Measurements from ENCODE around the gene TNS3. TPM values are rescaled to one million over a fixed set of nuclear protein-coding genes. Genes with fewer than 3 reads are reported as not detected.

TNS3 gene
- total RNA-seq, 1 experiment from 2014 or later, result 135 TPM

DNA sequence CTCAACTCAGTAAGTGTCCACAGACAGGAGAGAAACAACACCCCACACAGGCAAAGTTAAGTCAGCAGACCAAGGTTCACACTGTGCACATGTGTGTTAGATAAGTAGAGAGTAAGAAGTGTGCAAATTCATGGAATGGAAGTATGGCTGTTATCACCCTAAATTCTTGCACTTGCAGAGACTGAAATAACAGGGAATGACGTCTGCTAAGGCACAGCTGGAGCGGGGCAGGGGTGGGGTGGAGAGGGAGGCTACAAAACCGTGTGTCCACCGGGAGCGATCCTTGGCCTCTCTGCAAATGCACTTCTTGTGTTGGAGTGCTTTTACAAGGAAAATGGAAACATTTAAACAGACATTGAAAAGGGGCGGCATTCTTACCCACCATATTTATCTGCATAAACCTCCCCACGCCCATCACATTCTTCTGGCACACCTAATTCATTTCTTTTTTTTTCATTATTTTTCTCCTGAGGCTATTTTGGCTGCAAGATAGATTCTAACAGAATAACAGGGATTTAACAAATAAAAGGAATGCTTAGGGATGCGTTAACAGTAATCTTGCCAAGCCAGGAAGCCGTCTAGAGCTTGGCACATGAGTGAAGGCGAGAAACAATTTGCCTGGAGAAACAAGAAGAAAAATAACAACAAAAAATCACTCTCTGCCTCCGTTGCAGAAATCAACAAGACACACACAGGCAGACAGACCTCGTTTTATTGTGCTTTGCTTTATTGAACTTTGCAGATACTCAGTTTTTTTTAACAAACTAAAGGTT is 30.1 kb downstream of the TNS3 start:
- TF ChIP-seq, protein P1, sequence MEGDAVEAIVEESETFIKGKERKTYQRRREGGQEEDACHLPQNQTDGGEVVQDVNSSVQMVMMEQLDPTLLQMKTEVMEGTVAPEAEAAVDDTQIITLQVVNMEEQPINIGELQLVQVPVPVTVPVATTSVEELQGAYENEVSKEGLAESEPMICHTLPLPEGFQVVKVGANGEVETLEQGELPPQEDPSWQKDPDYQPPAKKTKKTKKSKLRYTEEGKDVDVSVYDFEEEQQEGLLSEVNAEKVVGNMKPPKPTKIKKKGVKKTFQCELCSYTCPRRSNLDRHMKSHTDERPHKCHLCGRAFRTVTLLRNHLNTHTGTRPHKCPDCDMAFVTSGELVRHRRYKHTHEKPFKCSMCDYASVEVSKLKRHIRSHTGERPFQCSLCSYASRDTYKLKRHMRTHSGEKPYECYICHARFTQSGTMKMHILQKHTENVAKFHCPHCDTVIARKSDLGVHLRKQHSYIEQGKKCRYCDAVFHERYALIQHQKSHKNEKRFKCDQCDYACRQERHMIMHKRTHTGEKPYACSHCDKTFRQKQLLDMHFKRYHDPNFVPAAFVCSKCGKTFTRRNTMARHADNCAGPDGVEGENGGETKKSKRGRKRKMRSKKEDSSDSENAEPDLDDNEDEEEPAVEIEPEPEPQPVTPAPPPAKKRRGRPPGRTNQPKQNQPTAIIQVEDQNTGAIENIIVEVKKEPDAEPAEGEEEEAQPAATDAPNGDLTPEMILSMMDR (IDR thresholded peaks at IDR 0.05; ENCODE audit: unreplicated experiment), result no peak
- no peaks in the 10 kb centered on the region for H3K9me3 Mint-ChIP-seq (ENCODE audit: low read depth, unreplicated experiment)
- intact Hi-C loops (cut with micrococcal nuclease; ENCODE audit: unreplicated experiment), result no loop called here
- H3K36me3 Mint-ChIP-seq (ENCODE audit: insufficient read depth, unreplicated experiment), result peaks cover 6% of the 10 kb centered on the region
- CTCF ChIA-PET, result no interaction called here
- H3K4me1 Mint-ChIP-seq (ENCODE audit: low read depth, unreplicated experiment), result peaks cover 42% of the 10 kb centered on the region
- no peak overlapping the region for H3K27ac Mint-ChIP-seq (ENCODE audit: unreplicated experiment)
- no peaks in the 10 kb centered on the region for H3K27me3 Mint-ChIP-seq (ENCODE audit: unreplicated experiment)
- no TSS peak for BruUV-seq (replicated peaks)
- no peak for DNase-seq
- no peak overlapping the region for H3K4me3 Mint-ChIP-seq (ENCODE audit: low read depth, unreplicated experiment)

DNA sequence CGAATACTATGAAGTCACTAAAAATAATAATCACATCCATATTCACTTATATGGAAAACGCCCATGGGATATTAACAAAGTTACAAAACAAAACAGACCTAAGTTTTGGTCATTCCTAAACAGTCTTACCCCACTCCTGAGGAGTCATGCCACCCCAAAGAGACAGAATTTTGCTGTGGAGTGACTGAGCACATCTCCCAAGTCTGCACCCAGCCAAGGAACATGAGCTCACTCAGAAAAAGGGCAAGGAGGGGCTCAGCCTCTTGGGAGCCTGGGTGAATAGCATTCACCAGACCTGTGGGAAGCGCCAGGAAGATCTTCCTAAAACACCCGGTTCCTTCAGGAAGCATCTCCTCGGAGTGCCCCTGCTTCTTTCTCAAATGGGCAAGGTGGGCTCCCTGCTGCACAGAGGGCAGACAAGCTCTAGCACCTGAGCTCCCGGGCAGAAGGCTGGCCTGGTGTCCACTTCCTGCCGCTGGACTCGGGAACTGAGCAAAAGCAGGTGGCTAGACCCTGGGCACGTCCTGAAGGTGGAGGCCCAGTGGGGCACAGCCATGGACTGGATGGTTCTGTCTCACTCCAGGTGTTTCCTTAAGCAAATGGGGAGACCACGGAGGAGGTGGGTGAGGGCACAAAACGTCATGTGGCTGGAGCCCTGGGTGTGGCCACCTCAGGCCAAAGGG is 31.0 kb downstream of the TNS3 start:
- H3K36me3 Mint-ChIP-seq (ENCODE audit: insufficient read depth, unreplicated experiment), result peaks cover 6% of the 10 kb centered on the region
- no peaks in the 10 kb centered on the region for H3K27me3 Mint-ChIP-seq (ENCODE audit: unreplicated experiment)
- TF ChIP-seq, protein P1 (IDR thresholded peaks at IDR 0.05; ENCODE audit: unreplicated experiment), result no peak
- no peak overlapping the region for H3K27ac Mint-ChIP-seq (ENCODE audit: unreplicated experiment)
- no TSS peak for BruUV-seq (replicated peaks)
- H3K4me3 Mint-ChIP-seq (ENCODE audit: low read depth, unreplicated experiment), result no peak overlapping the region
- peaks cover 38% of the 10 kb centered on the region for H3K4me1 Mint-ChIP-seq (ENCODE audit: low read depth, unreplicated experiment)
- intact Hi-C loops (cut with micrococcal nuclease; ENCODE audit: unreplicated experiment), result no loop called here
- no peak for DNase-seq
- CTCF ChIA-PET, result no interaction called here
- H3K9me3 Mint-ChIP-seq (ENCODE audit: low read depth, unreplicated experiment), result no peaks in the 10 kb centered on the region

DNA sequence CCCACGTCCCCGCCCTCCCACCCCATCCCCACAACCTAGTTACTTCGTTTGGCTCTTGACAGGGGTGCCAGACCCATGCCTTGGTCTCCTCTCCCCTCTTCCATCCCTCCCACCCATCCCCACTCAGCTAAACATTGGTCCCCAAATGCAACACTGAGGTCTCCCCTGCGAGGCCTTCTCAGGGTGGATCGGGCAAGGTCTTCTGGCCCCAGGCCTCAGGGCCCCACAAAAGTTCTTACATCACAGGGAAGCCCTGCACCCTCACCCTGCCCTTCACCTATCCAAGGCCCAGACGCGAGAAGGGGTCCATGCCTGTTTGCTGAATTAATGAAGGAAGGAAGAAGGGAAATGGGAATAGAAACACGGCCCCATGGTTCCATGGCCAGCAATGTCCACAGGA is 32.0 kb downstream of the TNS3 start:
- intact Hi-C loops (cut with micrococcal nuclease; ENCODE audit: unreplicated experiment), result no loop called here
- H3K4me1 Mint-ChIP-seq (ENCODE audit: low read depth, unreplicated experiment), result peaks cover 38% of the 10 kb centered on the region
- H3K27ac Mint-ChIP-seq (ENCODE audit: unreplicated experiment), result no peak overlapping the region

DNA sequence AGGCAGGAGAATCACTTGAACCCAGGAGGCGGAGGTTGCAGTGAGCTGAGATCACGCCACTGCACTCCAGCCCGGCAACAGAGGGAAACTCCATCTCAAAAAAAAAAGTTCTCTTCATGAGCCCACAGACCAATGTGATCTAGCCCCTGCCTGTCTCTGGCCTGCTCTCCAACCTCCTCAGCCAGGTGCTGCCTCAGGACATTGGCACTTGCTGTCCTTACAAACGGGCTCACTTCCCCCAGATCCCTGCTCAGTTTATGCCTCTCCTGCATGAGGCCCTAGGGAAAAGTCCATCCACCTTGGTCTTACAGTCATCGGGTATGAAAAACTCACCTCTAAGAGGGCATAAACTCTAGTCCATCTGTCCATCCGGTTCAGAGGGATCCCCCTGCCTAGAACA is 32.5 kb downstream of the TNS3 start:
- Mint-ChIP-seq H3K27me3 (ENCODE audit: unreplicated experiment) (no peaks in the 10 kb centered on the region), H3K36me3 (ENCODE audit: insufficient read depth, unreplicated experiment) (peaks cover 12% of the 10 kb centered on the region), H3K9me3 (ENCODE audit: low read depth, unreplicated experiment) (no peaks in the 10 kb centered on the region), H3K4me3 (ENCODE audit: low read depth, unreplicated experiment) (no peak overlapping the region), H3K4me1 (ENCODE audit: low read depth, unreplicated experiment) (peaks cover 38% of the 10 kb centered on the region), H3K27ac (ENCODE audit: unreplicated experiment) (no peak overlapping the region)
- BruUV-seq (replicated peaks), result no TSS peak
- intact Hi-C loops (cut with micrococcal nuclease; ENCODE audit: unreplicated experiment), result no loop called here
- no peak for DNase-seq
- TF ChIP-seq, protein P1 (IDR thresholded peaks at IDR 0.05; ENCODE audit: unreplicated experiment), result no peak
- CTCF ChIA-PET, result no interaction called here

More for the DNA sequence above, 32.0 kb downstream of the TNS3 start:
- Mint-ChIP-seq H3K4me3 (ENCODE audit: low read depth, unreplicated experiment) (no peak overlapping the region), H3K36me3 (ENCODE audit: insufficient read depth, unreplicated experiment) (peaks cover 7% of the 10 kb centered on the region), H3K9me3 (ENCODE audit: low read depth, unreplicated experiment) (no peaks in the 10 kb centered on the region), H3K27me3 (ENCODE audit: unreplicated experiment) (no peaks in the 10 kb centered on the region)
- TF ChIP-seq, protein P1 (IDR thresholded peaks at IDR 0.05; ENCODE audit: unreplicated experiment), result no peak
- CTCF ChIA-PET, result no interaction called here
- no TSS peak for BruUV-seq (replicated peaks)
- no peak for DNase-seq
